ENCODE measurements around the gene ARHGAP12. TPM values are rescaled to one million over a fixed set of nuclear protein-coding genes. Genes with fewer than 3 reads are reported as not detected.
A peak's percentile ranks its signal among the peaks of the same experiment; 100 is the strongest.

ARHGAP12 gene
- total RNA-seq, 1 donor from 2014 or later = 30.4 TPM

DNA sequence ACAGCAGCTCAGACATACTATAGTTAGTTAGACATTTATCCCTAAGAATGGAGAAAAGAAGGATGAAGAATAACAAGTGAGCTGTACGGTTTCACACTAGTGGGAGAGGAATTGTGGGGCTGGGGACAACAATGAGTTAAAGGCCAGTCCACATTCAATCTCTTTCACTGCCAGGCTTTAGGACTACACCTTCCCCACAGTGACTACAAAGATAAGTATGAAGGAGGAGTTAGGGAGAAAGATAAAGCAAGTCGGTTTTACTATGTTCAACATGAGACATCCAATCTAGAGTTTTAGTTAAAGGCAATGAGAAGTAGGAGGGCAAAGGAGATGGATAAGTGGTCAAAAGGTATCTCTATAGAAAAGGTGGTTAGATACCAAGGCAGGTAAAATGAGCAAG, 16.3 kb downstream of the ARHGAP12 start:
- peak overlapping the region; percentile 51 for H3K4me3 Mint-ChIP-seq
- H3K27ac Mint-ChIP-seq = peak overlapping the region; percentile 75
- H3K27me3 Mint-ChIP-seq = no peaks in the 10 kb centered on the region
- TF ChIP-seq, protein P1, sequence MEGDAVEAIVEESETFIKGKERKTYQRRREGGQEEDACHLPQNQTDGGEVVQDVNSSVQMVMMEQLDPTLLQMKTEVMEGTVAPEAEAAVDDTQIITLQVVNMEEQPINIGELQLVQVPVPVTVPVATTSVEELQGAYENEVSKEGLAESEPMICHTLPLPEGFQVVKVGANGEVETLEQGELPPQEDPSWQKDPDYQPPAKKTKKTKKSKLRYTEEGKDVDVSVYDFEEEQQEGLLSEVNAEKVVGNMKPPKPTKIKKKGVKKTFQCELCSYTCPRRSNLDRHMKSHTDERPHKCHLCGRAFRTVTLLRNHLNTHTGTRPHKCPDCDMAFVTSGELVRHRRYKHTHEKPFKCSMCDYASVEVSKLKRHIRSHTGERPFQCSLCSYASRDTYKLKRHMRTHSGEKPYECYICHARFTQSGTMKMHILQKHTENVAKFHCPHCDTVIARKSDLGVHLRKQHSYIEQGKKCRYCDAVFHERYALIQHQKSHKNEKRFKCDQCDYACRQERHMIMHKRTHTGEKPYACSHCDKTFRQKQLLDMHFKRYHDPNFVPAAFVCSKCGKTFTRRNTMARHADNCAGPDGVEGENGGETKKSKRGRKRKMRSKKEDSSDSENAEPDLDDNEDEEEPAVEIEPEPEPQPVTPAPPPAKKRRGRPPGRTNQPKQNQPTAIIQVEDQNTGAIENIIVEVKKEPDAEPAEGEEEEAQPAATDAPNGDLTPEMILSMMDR (conservative IDR thresholded peaks at IDR 0.05) = no peak
- H3K36me3 Mint-ChIP-seq = peaks cover 21% of the 10 kb centered on the region
- peaks cover 23% of the 10 kb centered on the region for H3K4me1 Mint-ChIP-seq (ENCODE audit: unreplicated experiment)
- DNase-seq (ENCODE audit: extremely low spot score, unreplicated experiment) = no peak
- peaks cover 1% of the 10 kb centered on the region for H3K9me3 Mint-ChIP-seq

DNA sequence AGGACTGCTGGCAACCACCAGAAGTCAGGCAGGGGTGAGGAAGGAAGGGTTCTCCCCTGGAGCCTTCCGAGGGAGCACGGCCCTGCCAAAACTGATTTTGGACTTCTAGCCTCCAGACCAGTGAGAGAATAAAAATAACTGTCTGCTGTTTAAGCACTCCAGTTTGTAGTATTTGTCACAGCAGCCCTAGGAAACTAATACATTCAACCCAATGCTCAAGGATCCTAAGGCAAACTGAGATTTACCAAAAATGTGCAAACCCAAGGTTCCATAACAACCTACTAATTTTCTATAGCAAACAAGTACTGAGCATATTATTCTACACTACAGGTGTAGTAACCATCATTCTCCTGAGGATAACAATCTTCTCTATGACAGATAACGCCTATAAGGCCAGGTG, 18.6 kb downstream of the ARHGAP12 start:
- TF ChIP-seq, protein P1 (conservative IDR thresholded peaks at IDR 0.05) = no peak
- DNase-seq (ENCODE audit: extremely low spot score, unreplicated experiment) = no peak
- H3K27ac Mint-ChIP-seq = no peak overlapping the region
- no peaks in the 10 kb centered on the region for H3K9me3 Mint-ChIP-seq
- peaks cover 17% of the 10 kb centered on the region for H3K4me1 Mint-ChIP-seq (ENCODE audit: unreplicated experiment)
- peaks cover 36% of the 10 kb centered on the region for H3K36me3 Mint-ChIP-seq
- H3K4me3 Mint-ChIP-seq = no peak overlapping the region
- H3K27me3 Mint-ChIP-seq = no peaks in the 10 kb centered on the region

DNA sequence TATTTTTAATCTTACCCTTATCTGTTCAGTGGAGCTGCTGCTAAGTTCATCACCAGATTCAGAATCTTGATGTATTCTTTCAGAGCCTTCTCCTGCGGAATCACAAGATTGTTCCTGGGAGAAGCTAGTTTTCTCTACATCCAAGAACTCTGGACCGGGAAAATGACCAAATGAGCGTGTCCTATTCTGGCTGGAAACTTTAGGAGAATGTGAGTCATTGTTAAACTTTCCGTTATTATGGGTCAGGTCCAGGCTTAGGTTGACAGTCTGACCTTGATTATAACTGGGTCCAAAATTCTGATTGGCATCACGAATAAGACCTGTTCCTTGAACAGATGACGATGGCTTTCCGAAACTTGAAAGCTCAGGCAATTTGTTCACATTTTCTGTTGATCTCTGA, 20.5 kb downstream of the ARHGAP12 start:
- no peak for DNase-seq (ENCODE audit: extremely low spot score, unreplicated experiment)
- no peaks in the 10 kb centered on the region for H3K9me3 Mint-ChIP-seq
- peaks cover 41% of the 10 kb centered on the region for H3K36me3 Mint-ChIP-seq
- peaks cover 10% of the 10 kb centered on the region for H3K4me1 Mint-ChIP-seq (ENCODE audit: unreplicated experiment)
- TF ChIP-seq, protein P1 (conservative IDR thresholded peaks at IDR 0.05) = no peak
- H3K4me3 Mint-ChIP-seq = no peak overlapping the region
- H3K27ac Mint-ChIP-seq = no peak overlapping the region
- no peaks in the 10 kb centered on the region for H3K27me3 Mint-ChIP-seq

DNA sequence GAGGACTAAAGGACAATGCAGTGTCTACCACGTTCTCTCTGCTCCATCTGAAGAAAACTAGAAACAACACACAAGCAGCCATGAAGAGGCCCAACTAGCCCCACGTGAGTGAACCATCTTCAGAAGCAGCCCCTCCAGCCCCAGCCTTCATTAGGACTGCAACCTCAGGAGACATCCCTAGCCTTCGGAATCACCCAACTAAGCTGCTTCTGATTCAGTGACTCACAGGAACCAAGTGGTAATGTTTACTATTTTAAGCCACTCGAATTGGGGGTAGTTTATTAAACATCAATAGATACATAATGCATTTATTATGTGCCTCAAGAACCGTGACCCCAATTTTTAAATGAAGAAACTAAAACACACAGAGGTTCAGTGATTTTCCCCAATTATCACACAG, 22.6 kb downstream of the ARHGAP12 start:
- DNase-seq (ENCODE audit: extremely low spot score, unreplicated experiment) = no peak
- Mint-ChIP-seq H3K27ac (no peak overlapping the region), H3K27me3 (no peaks in the 10 kb centered on the region), H3K4me3 (no peak overlapping the region), H3K4me1 (ENCODE audit: unreplicated experiment) (no peaks in the 10 kb centered on the region), H3K36me3 (peaks cover 51% of the 10 kb centered on the region), H3K9me3 (peaks cover 3% of the 10 kb centered on the region)
- TF ChIP-seq, protein P1 (conservative IDR thresholded peaks at IDR 0.05) = no peak

DNA sequence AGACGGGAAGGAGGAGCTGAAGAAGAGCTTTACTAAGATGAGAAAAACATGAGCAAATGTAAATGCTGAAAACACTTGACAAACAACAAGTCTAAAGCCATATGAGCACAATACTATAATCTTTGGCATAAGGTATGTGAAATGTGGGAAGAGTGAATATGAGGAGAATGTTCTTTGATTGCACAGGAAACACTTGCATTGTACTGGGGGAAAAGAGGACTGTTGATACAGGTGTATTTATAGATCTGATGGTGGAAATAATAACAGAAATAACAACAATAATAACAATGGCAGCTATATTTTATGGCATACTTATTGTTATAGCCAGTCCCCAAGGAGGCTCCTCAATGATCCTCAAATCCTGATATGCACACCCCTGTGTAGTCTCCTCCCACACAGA, 23.0 kb downstream of the ARHGAP12 start:
- peaks cover 52% of the 10 kb centered on the region for H3K36me3 Mint-ChIP-seq

More for the DNA sequence above, 23.0 kb downstream of the ARHGAP12 start:
- DNase-seq (ENCODE audit: extremely low spot score, unreplicated experiment) = no peak
- Mint-ChIP-seq H3K27ac (no peak overlapping the region), H3K27me3 (no peaks in the 10 kb centered on the region), H3K4me3 (no peak overlapping the region), H3K4me1 (ENCODE audit: unreplicated experiment) (no peaks in the 10 kb centered on the region), H3K9me3 (peaks cover 4% of the 10 kb centered on the region)
- TF ChIP-seq, protein P1 (conservative IDR thresholded peaks at IDR 0.05) = no peak
